CD4-positive, alpha-beta T cell treated with Interleukin-12 subunit alpha and Interleukin-12 subunit beta, for 1 hour (primary cell): ENCODE data around the gene BRD9.
"Not testable (repeated sequence)": the region's sequence is repeated elsewhere in the genome, so short reads cannot be mapped to it uniquely, and the experiment has no call there.

ENCODE experiments used
- DNase-seq: peaks from one replicate; pipeline ENCODE4 v3.0.0-alpha.2; 2020

The BRD9 gene

DNA sequence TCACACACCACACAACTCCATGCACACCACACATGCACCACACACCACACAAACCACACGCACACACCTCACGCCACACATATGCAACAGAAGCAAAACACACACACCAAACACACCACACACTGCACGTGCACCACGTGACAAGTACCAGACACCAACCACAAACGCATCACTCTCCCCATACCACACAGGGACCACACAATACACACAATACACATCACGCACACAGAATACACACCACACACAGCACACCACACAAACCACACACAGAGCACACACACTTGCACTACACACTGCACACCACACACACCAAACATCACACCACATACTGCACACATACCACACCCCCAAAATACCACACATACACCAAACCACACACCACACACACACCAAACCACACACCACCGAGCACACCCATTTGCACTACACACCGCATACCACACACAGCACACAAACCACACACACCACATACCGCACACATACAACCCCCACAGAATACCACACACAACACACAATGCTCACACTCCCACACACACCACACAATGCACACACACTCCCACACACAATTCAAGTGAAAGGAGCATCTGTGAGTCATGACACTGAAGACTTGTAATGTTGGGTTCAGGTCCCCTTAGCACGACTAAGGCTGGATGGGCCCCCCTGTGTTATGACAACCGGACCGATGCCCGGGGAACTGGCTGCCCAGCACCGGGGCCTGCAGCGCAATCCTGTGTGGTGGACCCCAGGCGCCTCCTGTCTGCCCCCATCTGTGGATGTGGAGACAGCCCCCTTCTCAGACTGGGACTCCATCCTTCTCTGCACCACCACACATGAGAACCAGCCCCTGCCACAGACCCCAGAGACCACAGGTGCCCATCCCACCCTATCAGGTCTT is 35.8 kb downstream of the BRD9 start:
- DNase-seq, result peak; percentile 7

DNA sequence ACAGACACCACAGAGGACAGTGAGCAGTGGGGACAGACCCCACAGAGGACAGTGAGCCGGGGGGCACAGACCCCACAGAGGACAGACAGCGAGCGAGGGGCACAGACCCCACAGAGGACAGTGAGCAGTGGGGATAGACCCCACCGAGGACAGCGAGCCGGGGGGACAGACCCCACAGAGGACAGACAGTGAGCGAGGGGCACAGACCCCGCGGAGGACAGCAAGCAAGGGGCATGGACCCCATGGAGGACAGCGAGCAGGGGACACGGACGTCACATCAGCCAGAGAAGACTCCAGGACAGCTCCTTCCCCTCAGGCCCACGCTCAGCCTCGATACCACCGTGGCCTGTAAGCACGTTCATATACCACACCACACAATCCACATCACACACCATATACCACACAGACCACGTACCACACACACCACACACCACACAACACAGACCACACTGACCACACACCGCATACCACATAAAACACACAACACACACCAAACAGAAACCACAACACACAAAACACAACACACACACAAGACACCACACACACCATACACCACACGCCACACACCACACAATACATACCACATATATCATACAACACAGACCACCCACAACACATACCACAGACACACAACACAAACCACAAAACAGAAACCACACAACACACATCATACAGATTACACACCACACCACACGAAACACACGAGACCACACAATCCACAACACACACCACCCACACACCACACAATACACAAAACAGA is 36.6 kb downstream of the BRD9 start:
- DNase-seq, result peak; percentile 13

DNA sequence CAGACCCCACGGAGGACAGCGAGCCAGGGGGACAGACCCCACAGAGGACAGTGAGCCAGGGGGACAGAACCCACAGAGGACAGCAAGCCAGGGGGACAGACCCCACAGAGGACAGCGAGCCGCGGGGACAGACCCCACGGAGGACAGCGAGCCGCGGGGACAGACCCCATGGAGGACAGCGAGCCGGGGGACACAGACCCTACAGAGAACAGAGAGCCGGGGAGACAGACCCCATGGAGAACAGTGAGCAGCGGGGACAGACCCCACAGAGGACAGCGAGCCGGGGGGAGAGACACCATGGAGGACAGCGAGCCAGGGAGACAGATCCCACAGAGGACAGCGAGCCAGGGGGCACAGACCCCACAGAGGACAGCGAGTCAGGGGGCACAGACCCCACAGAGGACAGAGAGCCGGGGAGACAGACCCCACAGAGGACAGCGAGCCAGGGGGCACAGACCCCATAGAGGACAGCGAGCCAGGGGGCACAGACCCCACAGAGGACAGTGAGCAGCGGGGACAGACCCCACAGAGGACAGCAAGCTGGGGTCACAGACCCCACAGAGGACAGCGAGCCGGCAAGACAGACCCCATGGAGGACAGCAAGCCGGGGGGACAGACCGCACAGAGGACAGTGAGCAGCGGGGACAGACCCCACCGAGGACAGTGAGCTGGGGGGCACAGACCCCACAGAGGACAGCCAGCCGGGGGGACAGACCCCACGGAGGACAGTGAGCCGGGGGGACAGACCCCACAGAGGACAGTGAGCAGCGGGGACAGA is 37.4 kb downstream of the BRD9 start:
- no peak for DNase-seq

DNA sequence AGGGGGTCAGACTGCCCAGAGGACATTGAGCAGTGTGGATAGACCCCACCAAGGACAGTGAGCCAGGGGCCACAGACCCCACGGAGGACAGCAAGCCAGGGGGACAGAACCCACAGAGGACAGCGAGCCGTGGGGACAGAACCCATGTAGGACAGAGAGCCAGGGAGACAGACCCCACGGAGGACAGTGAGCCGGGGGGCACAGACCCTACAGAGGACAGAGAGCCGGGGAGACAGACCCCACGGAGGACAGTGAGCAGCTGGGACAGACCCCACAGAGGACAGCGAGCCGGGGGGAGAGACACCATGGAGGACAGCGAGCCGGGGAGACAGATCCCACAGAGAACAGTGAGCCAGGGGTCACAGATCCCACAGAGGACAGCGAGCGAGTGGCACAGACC is 38.4 kb downstream of the BRD9 start:
- DNase-seq, result no peak

DNA sequence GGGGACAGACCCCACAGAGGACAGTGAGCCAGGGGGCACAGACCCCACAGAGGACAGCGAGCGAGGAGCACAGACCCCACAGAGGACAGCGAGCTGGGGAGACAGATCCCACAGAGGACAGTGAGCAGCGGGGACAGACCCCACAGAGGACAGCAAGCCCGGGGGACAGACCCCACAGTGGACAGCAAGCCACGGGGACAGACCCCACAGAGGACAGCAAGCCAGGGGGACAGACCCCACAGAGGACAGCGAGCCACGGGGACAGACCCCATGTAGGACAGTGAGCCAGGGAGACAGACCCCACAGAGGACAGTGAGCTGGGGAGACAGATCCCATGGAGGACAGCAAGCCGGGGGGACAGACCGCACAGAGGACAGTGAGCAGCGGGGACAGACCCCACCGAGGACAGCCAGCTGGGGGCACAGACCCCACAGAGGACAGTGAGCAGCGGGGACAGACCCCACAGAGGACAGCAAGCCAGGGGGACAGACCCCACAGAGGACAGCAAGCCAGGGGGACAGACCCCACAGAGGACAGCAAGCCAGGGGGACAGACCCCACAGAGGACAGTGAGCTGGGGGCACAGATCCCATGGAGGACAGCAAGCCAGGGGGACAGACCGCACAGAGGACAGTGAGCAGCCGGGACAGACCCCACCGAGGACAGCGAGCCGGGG is 39.0 kb downstream of the BRD9 start:
- DNase-seq, result not testable (repeated sequence)

DNA sequence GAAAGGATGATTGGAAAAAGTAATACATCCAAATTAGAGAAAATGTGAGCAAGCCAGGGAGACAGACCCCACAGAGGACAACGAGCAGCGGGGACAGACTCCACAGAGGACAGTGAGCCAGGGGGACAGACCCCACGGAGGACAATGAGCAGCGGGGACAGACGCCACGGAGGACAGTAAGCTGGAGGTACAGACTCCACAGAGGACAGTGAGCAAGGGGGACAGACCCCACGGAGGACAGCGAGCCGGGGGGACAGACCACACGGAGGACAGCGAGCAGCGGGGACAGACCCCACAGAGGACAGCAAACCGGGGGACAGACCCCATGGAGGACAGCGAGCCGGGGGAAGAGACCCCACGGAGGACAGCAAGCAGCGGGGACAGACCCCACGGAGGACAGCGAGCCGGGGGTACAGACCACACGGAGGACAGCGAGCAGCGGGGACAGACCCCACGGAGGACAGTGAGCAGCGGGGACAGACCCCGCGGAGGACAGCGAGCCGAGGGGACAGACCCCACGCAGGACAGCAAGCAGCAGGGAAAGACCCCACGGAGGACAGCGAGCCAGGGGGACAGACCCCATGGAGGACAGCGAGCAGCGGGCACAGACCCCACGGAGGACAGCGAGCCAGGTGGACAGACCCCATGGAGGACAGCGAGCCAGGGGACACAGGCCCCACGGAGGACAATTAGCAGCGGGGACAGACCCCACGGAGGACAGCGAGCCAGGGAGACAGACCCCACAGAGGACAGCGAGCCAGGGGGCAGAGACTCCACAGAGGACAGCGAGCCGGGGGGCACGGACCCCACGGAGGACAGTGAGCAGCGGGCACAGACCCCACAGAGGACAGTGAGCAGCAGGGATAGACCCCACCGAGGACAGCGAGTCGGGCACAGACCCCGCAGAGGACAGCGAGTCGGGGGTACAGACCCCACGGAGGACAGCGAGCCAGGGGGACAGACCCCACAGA is 39.9 kb downstream of the BRD9 start:
- no peak for DNase-seq

DNA sequence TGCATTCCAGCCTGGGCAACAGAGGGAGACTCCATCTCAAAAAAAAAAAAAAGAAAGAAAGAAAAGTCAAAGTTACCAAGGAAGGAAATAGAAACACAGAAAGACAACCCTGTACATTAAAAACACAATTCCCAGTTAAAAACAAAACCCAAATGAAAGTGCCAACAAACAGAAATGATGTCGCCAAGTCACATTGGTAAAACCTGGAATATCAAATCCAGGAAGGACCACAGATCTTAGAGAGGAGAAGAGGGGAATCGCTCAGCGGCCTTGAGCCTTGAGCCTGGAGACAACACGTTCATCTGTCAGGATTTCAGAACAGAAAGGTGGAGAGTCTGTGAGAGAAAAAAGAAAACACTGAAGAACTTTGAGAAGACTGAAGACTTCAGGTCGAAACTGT is 40.6 kb downstream of the BRD9 start:
- DNase-seq, result no peak

DNA sequence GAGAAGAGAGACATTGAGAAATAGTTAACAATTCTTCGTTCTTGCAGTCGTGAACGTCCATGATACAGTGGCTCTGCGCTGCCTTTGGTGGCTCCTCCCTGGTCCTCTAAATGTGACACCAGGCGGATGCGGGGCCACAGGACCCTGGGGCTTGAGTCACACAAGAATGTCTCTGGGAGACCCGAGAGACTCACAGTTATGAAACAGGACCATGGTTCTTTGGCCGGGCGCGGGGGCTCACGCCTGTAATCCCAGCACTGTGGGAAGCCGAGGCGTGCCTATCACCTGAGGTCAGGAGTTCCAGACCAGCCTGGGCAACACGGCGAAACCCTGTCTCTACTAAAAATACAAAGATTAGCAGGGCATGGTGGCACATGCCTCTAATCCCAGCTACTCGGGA is 41.0 kb downstream of the BRD9 start:
- no peak for DNase-seq

DNA sequence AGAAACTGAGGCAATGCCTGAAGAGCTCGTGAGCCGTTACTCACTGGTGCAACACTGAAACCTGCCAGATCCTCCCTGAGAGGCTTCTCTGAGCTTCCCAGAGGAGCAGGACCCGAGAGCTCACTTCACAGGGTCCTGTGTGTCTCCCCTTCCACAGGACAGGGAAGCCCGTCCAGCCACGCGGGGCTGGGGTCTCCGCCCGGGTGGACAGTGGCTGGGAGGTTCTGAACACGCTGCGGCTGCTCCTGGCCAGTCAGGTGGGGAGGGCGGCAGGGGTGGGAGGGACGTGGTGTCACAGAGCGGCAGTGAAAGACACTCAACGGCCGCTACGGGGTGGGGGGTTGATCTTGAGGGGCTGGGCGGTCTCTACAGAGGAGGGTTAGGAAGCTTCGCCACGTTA is 41.5 kb downstream of the BRD9 start:
- DNase-seq, result no peak

DNA sequence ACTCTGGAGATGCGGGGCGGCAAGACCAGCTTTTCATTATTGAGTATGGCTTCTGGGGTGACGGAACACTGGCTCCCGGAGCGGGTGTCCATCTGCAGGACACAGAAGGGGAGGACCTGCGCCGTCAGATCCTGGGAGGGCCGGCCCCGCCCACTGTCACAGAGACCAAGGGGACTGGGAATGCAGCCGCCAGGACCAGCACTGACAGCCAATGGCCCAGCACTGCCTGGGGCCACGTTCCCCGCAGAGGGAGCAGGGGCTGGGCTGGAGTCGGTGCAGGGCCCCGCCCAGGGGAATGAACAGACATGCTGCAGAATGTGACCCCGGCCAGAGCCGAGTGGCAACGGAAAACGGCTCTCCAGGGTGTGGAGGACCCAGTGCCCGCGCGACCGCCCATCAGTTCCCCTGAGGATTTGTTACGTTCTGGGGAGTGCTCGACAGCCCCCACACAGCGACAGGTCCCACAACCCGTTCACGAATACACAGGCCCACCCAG is 42.0 kb downstream of the BRD9 start, which contains the start of gene ZDHHC11:
Gene ZDHHC11 (minus strand): TSS at position 476 of the 496 bp plus-strand sequence. CDS start 384 bp downstream, at position 92.
- DNase-seq, result no peak

DNA sequence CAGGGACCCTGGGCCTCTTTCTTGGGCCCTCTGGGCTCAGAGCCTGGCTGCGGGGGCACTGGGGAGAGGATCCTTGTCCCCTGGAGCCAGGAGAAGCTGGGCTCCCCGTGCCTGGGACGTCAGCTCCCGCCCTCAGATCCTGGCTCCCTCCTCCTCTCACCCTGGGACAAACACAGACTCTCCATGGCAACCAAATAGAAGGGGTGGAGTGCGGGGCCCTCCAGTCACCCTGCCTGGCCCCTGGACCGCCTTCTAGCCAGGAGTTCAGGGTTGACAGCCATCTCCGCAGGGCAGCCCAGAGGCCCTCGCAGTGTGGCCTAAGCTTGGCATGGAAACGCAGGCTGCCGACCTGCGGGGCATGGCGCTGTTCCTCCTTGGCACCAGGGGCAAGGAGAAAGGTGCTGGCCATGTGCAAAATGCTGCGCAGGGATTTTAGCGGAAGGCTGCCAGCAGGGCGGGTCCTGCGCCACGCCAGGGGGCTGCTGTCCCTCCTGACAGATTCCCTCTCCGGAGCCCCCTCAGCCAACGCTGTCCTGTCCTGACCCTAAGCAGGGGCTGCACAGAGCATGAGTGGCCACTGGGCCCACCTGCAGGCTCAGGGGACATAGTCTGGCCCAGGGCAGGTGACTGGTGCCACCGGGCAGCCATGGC is 42.8 kb downstream of the BRD9 start:
- DNase-seq, result peak; percentile 15

DNA sequence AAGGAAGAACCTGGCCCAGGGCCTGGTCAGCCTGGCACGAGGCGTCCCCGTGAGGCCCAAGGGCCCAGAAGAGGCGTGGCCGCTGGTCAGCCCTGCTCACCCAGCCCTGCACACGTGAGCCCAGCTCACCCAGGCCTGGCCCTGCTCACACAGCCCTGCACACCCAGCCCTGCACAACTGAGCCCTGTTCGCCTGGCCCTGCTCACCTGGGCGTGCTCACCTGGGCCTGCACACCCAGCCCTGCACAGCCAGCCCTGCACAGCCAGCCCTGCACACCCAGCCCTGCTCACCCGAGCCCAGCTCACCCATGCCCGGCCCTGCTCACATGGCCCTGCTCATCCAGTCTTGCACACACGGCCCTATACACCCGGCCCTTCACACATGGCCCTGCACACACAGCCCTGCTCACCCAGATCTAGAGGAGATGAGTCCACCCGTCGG is 43.9 kb downstream of the BRD9 start:
- DNase-seq, result no peak

DNA sequence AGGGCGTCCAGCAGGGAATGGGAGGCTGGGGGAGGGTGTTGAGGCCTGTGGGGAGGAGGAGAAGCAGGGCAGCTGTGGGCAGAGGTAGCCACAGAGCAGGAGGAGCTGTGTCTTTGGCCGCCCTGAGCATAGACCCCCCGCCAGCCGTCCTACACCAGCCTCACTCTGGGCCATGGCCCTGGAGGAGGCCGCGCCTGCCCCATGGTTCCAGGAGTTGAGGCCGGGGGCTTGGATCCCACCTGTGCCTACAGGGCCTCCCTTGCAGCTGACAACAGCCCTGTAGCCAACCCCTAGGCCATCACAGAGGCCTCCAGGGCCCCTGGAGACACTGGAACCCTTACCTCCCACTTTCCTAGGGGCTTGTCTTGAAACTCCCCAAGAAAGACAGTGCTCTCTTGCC is 44.9 kb downstream of the BRD9 start:
- not testable (repeated sequence) for DNase-seq

DNA sequence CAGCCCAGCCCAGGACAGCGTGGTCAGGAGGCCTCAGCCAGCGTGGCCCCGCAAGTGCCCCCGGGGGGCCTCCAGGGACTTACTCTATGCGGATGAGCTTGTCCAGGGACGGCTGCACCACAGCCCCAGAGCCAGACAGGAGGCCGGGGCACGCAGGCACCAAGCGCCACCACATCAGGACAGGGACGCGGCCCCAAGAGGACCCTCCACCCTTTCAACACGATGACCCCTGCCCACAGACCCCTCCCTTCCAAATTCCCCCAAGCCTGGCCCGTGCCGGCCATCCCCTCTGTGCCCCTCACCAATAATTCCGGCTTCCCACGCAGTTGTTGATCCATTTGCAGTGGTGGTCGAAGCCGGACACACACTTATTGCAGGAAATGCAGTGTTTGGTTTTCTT is 45.4 kb downstream of the BRD9 start:
- DNase-seq, result not testable (repeated sequence)

DNA sequence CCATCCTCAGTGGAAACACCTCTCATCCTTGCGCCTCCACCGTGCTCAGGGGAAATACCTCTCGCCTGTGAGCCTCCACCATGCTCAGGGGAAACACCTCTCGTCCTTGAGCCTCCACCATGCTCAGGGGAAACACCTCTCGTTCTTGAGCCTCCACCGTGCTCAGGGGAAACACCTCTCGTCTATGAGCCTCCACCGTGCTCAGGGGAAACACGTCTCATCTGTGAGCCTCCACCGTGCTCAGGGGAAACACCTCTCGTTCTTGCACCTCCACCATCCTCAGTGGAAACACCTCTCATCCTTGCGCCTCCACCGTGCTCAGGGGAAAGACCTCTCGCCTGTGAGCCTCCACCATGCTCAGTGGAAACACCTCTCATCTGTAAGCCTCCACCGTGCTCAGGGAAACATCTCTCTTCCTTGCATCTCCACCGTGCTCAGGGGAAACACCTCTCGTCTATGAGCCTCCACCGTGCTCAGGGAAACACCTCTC is 46.0 kb downstream of the BRD9 start:
- DNase-seq, result peak; percentile 23

DNA sequence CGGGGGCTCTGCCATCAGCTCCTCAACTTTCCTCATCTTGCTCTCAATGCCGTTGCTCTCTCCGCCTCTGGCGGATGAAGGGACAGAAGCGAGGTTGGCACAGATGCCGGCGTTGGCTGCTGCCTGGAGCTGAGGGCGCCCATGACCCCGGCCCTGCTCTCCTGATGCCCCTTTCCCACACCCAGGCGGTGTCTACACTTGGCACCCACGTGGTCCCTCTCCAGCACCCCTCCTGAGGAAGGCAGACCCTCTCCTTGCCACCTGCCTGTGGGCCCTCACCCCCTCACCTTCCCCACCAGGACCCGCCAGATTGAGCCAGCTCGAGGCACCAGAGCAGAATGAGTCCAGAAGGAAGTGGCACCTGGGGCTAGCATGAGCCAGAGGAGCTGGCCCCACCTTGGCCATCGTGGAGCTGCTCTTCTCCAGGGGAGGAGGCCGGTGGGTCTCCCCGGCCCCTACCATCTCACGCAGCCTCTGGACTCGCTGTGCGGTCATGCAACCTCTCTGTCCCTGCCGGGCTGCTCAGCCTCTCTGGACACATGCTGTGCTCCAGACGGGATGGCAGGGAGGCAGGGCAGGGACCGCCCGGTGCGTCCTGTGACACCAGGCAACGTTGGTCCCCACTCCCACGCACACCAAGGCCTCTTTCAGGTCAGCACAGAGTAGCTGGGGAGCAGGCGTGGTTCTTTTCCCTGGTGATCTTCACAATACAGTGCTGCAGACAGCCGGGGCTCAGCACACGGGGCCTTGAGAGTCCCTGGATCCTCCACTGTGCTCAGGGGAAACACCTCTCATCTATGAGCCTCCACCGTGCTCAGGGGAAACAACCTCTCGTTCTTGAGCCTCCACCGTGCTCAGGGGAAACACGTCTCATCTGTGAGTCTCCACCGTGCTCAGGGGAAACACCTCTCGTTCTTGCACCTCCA is 46.7 kb downstream of the BRD9 start:
- not testable (repeated sequence) for DNase-seq

DNA sequence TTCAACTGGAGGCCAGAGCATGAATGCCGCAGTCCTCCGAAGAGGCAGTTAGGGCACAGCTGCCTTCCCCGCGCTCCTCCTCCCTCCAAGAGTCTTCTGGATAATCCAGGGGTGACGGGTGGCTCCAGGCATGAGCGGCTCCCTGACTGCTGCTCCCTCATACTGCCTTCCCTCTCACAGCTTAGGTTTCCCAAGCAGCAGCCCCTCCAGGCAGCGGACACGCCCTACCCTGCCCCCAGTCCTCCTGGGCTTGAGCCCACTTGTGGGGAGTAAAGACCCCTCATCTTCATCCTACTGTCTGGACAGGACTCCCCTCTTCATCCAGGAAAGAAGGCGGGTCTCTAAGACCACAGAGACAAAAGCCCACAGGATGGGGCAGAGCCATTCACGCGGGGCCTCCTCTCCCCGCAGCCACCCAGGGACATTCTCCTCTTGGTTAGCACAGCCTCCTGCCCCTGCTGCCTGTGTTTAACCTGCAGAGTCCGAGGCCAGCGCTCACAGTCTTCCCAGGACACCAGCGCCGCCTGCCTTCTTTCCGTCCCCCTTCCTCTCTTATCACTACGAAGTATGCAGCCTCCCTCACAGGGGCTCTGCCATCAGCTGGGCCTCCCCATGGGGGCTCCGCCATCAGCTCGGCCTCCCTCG is 47.4 kb downstream of the BRD9 start:
- not testable (repeated sequence) for DNase-seq

DNA sequence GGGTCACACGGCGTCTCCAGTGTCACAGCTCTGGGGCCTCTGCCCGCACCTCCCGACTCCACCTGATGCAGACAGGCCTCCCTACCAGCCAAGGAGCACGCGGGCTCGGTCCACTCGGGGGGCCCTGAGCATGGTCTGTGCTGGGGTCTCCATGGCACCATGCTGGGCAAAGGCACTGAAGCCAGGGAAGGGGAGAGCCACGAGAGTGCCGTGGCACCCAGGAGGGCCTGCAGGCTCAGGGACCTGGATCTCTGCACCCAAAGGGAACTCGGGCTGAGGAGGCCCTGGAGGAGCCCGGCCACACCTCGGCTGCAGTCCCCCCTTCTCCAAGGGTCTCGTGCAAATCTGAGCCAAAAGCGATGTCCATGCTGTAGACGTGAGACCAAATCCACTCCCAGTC is 48.2 kb downstream of the BRD9 start:
- DNase-seq, result not testable (repeated sequence)

DNA sequence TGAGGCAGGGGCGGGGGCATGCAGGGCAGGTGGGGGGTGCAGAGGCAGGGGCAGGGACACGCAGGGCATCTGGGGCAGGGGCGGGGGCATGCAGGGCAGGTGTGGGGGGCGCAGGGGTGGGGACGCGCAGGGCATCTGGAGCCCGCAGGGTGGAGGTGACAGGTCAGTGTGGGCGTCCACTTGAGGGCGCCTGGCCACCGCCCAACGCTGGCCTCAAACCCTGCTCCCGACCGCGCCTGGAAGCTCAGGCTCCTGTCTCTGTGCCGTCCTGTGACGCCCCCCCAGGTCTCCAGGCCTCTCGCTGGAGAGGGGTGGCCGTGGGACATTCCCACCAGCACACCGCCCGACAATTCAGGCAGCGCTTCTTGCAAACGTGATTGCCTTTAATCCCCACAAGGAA is 48.7 kb downstream of the BRD9 start:
- DNase-seq, result not testable (repeated sequence)
